K562 (cell line): ENCODE data around the gene ARMS2. TPM values are rescaled to one million over a fixed set of nuclear protein-coding genes. Genes with fewer than 3 reads are reported as not detected.

ENCODE experiments used
- polyA plus RNA-seq, 8 experiments: library from polyadenylated mRNA; depleted of rRNA in 4 of 8; stranded (reverse) in 5 of 8; unstranded in 3 of 8; fragments of >200 nt; fragmentation: Nextera tagmentation in 2 of 8; fragmentation: Illumina TruSeq in 1 of 8; extraction: Ambion mirVana in 2 of 8; extraction: Trizol in 1 of 8; gene quantifications; 2 replicates each; pipeline versions ENCODE4 v1.2.1 to v1.2.3, GENCODE V29; 2011 to 2014; ENCODE audit warnings: inconsistent platforms in 1 of 8, missing spikeins in 1 of 8
- total RNA-seq, 7 experiments: library from RNA; depleted of rRNA in 6 of 7; stranded (reverse); fragments of >200 nt in 6 of 7; fragmentation: Illumina TruSeq in 2 of 7; extraction: Trizol in 2 of 7; gene quantifications; 2 replicates each; pipeline versions ENCODE4 v1.2.1 to v1.2.3, GENCODE V29; 2011 to 2021; ENCODE audit warnings: low replicate concordance in 1 of 7
- TF ChIP-seq, protein P1 (sequence below), 2 experiments: fragments of 450-650 bp in 1 of 2; sonication (generic) in 1 of 2; formaldehyde crosslinking in 1 of 2; IDR thresholded peaks; 2 replicates each; pipeline versions ENCODE4 v1.7.1 to v1.9.0; 2016 to 2022; ENCODE audit warnings: inconsistent platforms in 1 of 2, mild to moderate bottlenecking in 1 of 2, missing genetic modification reagents in 1 of 2

ARMS2 gene
- total and polyA plus RNA-seq, 9 of the 15 experiments (the other 6 are each of a cell fraction or from before 2014, with no cell fraction given) = not detected

GRCh38 chr10:122435212-122435827, 19.1 kb upstream of the ARMS2 start (continued):
- TF ChIP-seq, protein P1, sequence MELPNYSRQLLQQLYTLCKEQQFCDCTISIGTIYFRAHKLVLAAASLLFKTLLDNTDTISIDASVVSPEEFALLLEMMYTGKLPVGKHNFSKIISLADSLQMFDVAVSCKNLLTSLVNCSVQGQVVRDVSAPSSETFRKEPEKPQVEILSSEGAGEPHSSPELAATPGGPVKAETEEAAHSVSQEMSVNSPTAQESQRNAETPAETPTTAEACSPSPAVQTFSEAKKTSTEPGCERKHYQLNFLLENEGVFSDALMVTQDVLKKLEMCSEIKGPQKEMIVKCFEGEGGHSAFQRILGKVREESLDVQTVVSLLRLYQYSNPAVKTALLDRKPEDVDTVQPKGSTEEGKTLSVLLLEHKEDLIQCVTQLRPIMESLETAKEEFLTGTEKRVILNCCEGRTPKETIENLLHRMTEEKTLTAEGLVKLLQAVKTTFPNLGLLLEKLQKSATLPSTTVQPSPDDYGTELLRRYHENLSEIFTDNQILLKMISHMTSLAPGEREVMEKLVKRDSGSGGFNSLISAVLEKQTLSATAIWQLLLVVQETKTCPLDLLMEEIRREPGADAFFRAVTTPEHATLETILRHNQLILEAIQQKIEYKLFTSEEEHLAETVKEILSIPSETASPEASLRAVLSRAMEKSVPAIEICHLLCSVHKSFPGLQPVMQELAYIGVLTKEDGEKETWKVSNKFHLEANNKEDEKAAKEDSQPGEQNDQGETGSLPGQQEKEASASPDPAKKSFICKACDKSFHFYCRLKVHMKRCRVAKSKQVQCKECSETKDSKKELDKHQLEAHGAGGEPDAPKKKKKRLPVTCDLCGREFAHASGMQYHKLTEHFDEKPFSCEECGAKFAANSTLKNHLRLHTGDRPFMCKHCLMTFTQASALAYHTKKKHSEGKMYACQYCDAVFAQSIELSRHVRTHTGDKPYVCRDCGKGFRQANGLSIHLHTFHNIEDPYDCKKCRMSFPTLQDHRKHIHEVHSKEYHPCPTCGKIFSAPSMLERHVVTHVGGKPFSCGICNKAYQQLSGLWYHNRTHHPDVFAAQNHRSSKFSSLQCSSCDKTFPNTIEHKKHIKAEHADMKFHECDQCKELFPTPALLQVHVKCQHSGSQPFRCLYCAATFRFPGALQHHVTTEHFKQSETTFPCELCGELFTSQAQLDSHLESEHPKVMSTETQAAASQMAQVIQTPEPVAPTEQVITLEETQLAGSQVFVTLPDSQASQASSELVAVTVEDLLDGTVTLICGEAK (IDR thresholded peaks at IDR 0.05) = no peak
- TF ChIP-seq, protein P1 (CRISPR knock-in tag; IDR thresholded peaks at IDR 0.05) = no peak
